Keratinocyte (primary cell): ENCODE data around the gene TMOD1. TPM values are rescaled to one million over a fixed set of nuclear protein-coding genes. Genes with fewer than 3 reads are reported as not detected.
A peak's percentile ranks its signal among the peaks of the same experiment; 100 is the strongest.

Source experiments
- DNase-seq: peaks from one replicate; pipeline ENCODE4 v3.0.0-alpha.2; 2011; ENCODE audit warnings: low read depth, missing footprints, low spot score
- FAIRE-seq: peaks from 2 replicates; lab custom pipeline; 2011; peaks lifted over from hg19 to GRCh38; lab: Jason Lieb, UNC
- H2AFZ ChIP-seq: 2 replicates; pipeline ENCODE4 v1.6.0; 2012; ENCODE audit warnings: low read length, control low read depth, inconsistent platforms; ENCODE audit not compliant: control insufficient read depth
- H3K27ac ChIP-seq: 2 replicates; pipeline ENCODE4 v1.5.1; 2011; ENCODE audit warnings: low read length; ENCODE audit not compliant: control insufficient read depth, insufficient read depth
- H3K27me3 ChIP-seq: 3 replicates; pipeline ENCODE4 v1.6.0; 2011; ENCODE audit warnings: low read length; ENCODE audit not compliant: control insufficient read depth, insufficient read depth; ENCODE audit errors: extremely low read depth
- H3K36me3 ChIP-seq, 2 experiments: 2 replicates in 1 of 2; 3 replicates in 1 of 2; pipeline ENCODE4 v1.5.1; 2011; ENCODE audit warnings: low read length in 2 of 2, mild to moderate bottlenecking in 1 of 2; ENCODE audit not compliant: control insufficient read depth in 2 of 2, insufficient read depth in 2 of 2; ENCODE audit errors: extremely low read depth in 1 of 2
- H3K4me1 ChIP-seq: 3 replicates; pipeline ENCODE4 v1.5.1; 2011; ENCODE audit warnings: low read length; ENCODE audit not compliant: control insufficient read depth, insufficient read depth; ENCODE audit errors: extremely low read depth
- H3K4me2 ChIP-seq: 3 replicates; pipeline ENCODE4 v1.6.0; 2011; ENCODE audit warnings: low read depth, low read length; ENCODE audit not compliant: control insufficient read depth, insufficient read depth; ENCODE audit errors: extremely low read depth
- H3K4me3 ChIP-seq, 3 experiments: fragments of 200-600 bp in 1 of 3; sonication (generic) in 1 of 3; 2 replicates in 2 of 3; 3 replicates in 1 of 3; pipeline ENCODE4 v1.5.1; 2011 to 2016; ENCODE audit warnings: low read length in 3 of 3, mild to moderate bottlenecking in 3 of 3, control low read depth in 2 of 3, inconsistent platforms in 1 of 3, low read depth in 1 of 3, mixed read lengths in 1 of 3, mixed run types in 1 of 3, moderate library complexity in 1 of 3; ENCODE audit not compliant: control insufficient read depth in 2 of 3, insufficient read depth in 2 of 3; ENCODE audit errors: extremely low read depth in 1 of 3
- H3K79me2 ChIP-seq: 2 replicates; pipeline ENCODE4 v1.6.0; 2012; ENCODE audit warnings: low read length; ENCODE audit not compliant: control insufficient read depth, insufficient read depth
- H3K9ac ChIP-seq: 3 replicates; pipeline ENCODE4 v1.6.0; 2011; ENCODE audit warnings: low read length; ENCODE audit not compliant: control insufficient read depth, insufficient read depth; ENCODE audit errors: extremely low read depth
- H3K9me1 ChIP-seq: 3 replicates; pipeline ENCODE4 v1.6.0; 2011; ENCODE audit warnings: low read length; ENCODE audit not compliant: control insufficient read depth, insufficient read depth; ENCODE audit errors: extremely low read depth
- H3K9me3 ChIP-seq: 2 replicates; pipeline ENCODE4 v1.5.1; 2012; ENCODE audit warnings: low read depth, low read length; ENCODE audit not compliant: control insufficient read depth
- H4K20me1 ChIP-seq: 3 replicates; pipeline ENCODE4 v1.6.0; 2011; ENCODE audit warnings: low read length; ENCODE audit not compliant: control insufficient read depth, insufficient read depth; ENCODE audit errors: extremely low read depth
- CTCF ChIP-seq, 3 experiments: IDR thresholded peaks in 1 of 3; conservative IDR thresholded peaks in 1 of 3; optimal IDR thresholded peaks in 1 of 3; 2 replicates in 2 of 3; 3 replicates in 1 of 3; pipeline versions ENCODE3 to v1.5.1; 2011; ENCODE audit warnings: low read length in 3 of 3, mild to moderate bottlenecking in 3 of 3, moderate library complexity in 2 of 3, control low read depth in 1 of 3, inconsistent platforms in 1 of 3; ENCODE audit not compliant: insufficient read depth in 2 of 3; ENCODE audit errors: extremely low read depth in 1 of 3
- EZH2 ChIP-seq: IDR thresholded peaks from one replicate; pipeline ENCODE4 v1.6.1; 2012; ENCODE audit warnings: inconsistent platforms, mild to moderate bottlenecking, low read length, moderate library complexity
- dilution Hi-C: fragments of 300-500 bp; cut with MboI; formaldehyde crosslinking; loops from one replicate; pipeline ENCODE4 v1.7.0; 2020; ENCODE audit warnings: low sequenced_read_pairs; ENCODE audit not compliant: extremely low pct_ligation_motif_present
- polyA plus RNA-seq, 5 experiments: library from polyadenylated mRNA; depleted of rRNA in 3 of 5; stranded (reverse) in 3 of 5; stranded (forward) in 1 of 5; unstranded in 1 of 5; fragments of >200 nt; gene quantifications; 1 replicate in 1 of 5; 2 replicates in 3 of 5; 3 replicates in 1 of 5; pipeline versions ENCODE4 v1.2.1 to v1.2.3, GENCODE V29; 2011 to 2012; ENCODE audit warnings: missing spikeins in 2 of 5, low read depth in 1 of 5, low replicate concordance in 1 of 5

TMOD1 gene
- polyA plus RNA-seq, 1 donor (not counting 4 experiments of a cell fraction or from before 2014, with no cell fraction given): not detected

- Histone ChIP-seq H3K27ac (no peak overlapping the region), H3K9me3 (peaks cover 3% of the 10 kb centered on the region), H3K9ac (no peak overlapping the region), H2AFZ (no peak overlapping the region), H3K4me2 (no peak overlapping the region), H3K27me3 (no peaks in the 10 kb centered on the region), H3K79me2 (no peaks in the 10 kb centered on the region), H4K20me1 (no peaks in the 10 kb centered on the region), H3K9me1 (no peaks in the 10 kb centered on the region), H3K4me3 (no peak overlapping the region), H3K36me3 (peaks cover 0 to 3% of the 10 kb centered on the region in 2 experiments), H3K4me1 (no peaks in the 10 kb centered on the region)
- dilution Hi-C loops: no loop called here
- FAIRE-seq: no peak
- no peak for TF ChIP-seq EZH2
- no peak for TF ChIP-seq CTCF (optimal IDR thresholded peaks at IDR 0.05 in 1 of 3, IDR thresholded peaks at IDR 0.05 in 1 of 3, conservative IDR thresholded peaks at IDR 0.05 in 1 of 3; ENCODE audit: extremely low read depth in 1 of 3, insufficient read depth in 2 of 3, low read length in 3 of 3)
- DNase-seq: no peak
These were observed 17.3 kb upstream of the TMOD1 start for GRCh38 chr9:97484134-97484533.

GRCh38 chr9:97487107-97487506, 14.4 kb upstream of the TMOD1 start:
- no peak overlapping the region for H3K4me2 ChIP-seq
- dilution Hi-C loops: no loop called here
- H3K36me3 ChIP-seq: peaks cover 0 to 2% of the 10 kb centered on the region in 2 experiments
- no peak overlapping the region for H2AFZ ChIP-seq
- H3K9me1 ChIP-seq: no peaks in the 10 kb centered on the region
- H3K79me2 ChIP-seq: no peaks in the 10 kb centered on the region
- H3K9ac ChIP-seq: no peak overlapping the region
- H3K4me3 ChIP-seq: no peak overlapping the region
- H3K9me3 ChIP-seq: peaks cover 3% of the 10 kb centered on the region
- H4K20me1 ChIP-seq: no peaks in the 10 kb centered on the region
- TF ChIP-seq CTCF (optimal IDR thresholded peaks at IDR 0.05 in 1 of 3, IDR thresholded peaks at IDR 0.05 in 1 of 3, conservative IDR thresholded peaks at IDR 0.05 in 1 of 3; ENCODE audit: extremely low read depth in 1 of 3, insufficient read depth in 2 of 3, low read length in 3 of 3) (peak; percentile 40 to 55 (median 53)), EZH2 (no peak)
- DNase-seq: no peak
- no peaks in the 10 kb centered on the region for H3K4me1 ChIP-seq
- H3K27me3 ChIP-seq: no peaks in the 10 kb centered on the region
- no peak overlapping the region for H3K27ac ChIP-seq
- FAIRE-seq: no peak
